ENCODE results near the gene CYP17A1. TPM values are rescaled to one million over a fixed set of nuclear protein-coding genes. Genes with fewer than 3 reads are reported as not detected.
A peak's percentile ranks its signal among the peaks of the same experiment; 100 is the strongest.

CYP17A1 gene
- total and polyA plus RNA-seq, 2 experiments from 2014 or later, result not detected

- no peaks in the 10 kb centered on the region for H4K20me1 ChIP-seq (ENCODE audit: insufficient read depth)
- no peaks in the 10 kb centered on the region for H3K27me3 ChIP-seq (replicated peaks; ENCODE audit: insufficient read depth)
- no peak overlapping the region for H3K9ac ChIP-seq
- H3F3A ChIP-seq (ENCODE audit: insufficient read depth), result peaks cover 4% of the 10 kb centered on the region; the same call in 1 of the 2 replicates
- no peak overlapping the region for H3K4me2 ChIP-seq (ENCODE audit: unreplicated experiment)
- H3K79me2 ChIP-seq (ENCODE audit: insufficient read depth), result no peaks in the 10 kb centered on the region
- peaks cover 15% of the 10 kb centered on the region for H3K4me1 ChIP-seq (ENCODE audit: insufficient read depth)
- no peaks in the 10 kb centered on the region for H3K9me2 ChIP-seq (ENCODE audit: insufficient read depth)
- peaks cover 18% of the 10 kb centered on the region; the same call in 1 of the 2 replicates for H3K36me3 ChIP-seq (ENCODE audit: low read depth)
- 94 to 96% methylated on average over 4 of the region's 4 CpGs for WGBS, 2 experiments (ENCODE audit: low coverage in 1 of 2, low lambda C conversion rate in 2 of 2, missing lambda C conversion rate in 2 of 2)
- in situ Hi-C loops (cut with MboI), result no loop called here
- no peaks in the 10 kb centered on the region for H3K9me3 ChIP-seq (ENCODE audit: low read depth)
- no peak for DNase-seq
- no peak for TF ChIP-seq EZH2 (IDR thresholded peaks at IDR 0.05; ENCODE audit: insufficient read depth, poor library complexity, severe bottlenecking)
- no peak for TF ChIP-seq EZH2phosphoT487 (IDR thresholded peaks at IDR 0.05; ENCODE audit: insufficient read depth, low read depth)
- H3K4me3 ChIP-seq, result no peak overlapping the region
- H3K27ac ChIP-seq, result no peak overlapping the region
- no peak overlapping the region for H2AFZ ChIP-seq
Observed at GRCh38 chr10:102817175-102817574, 20.0 kb downstream of the CYP17A1 start.

- H3F3A ChIP-seq (ENCODE audit: insufficient read depth), result peaks cover 4% of the 10 kb centered on the region; the same call in 1 of the 2 replicates
- peak overlapping the region; percentile 74 for H3K9ac ChIP-seq
- no peak overlapping the region for H3K4me3 ChIP-seq
- TF ChIP-seq EZH2phosphoT487 (IDR thresholded peaks at IDR 0.05; ENCODE audit: insufficient read depth, low read depth), result no peak
- no peak for TF ChIP-seq EZH2 (IDR thresholded peaks at IDR 0.05; ENCODE audit: insufficient read depth, poor library complexity, severe bottlenecking)
- peak overlapping the region; percentile 90 for H3K27ac ChIP-seq
- H3K9me3 ChIP-seq (ENCODE audit: low read depth), result no peaks in the 10 kb centered on the region
- no peaks in the 10 kb centered on the region for H3K27me3 ChIP-seq (replicated peaks; ENCODE audit: insufficient read depth)
- H3K4me1 ChIP-seq (ENCODE audit: insufficient read depth), result peaks cover 15% of the 10 kb centered on the region
- no peaks in the 10 kb centered on the region for H4K20me1 ChIP-seq (ENCODE audit: insufficient read depth)
- H3K4me2 ChIP-seq (ENCODE audit: unreplicated experiment), result peak overlapping the region; percentile 42
- DNase-seq, result peak; percentile 88
- H3K36me3 ChIP-seq (ENCODE audit: low read depth), result peaks cover 30% of the 10 kb centered on the region; the same call in 1 of the 2 replicates
- no peak overlapping the region for H2AFZ ChIP-seq
- WGBS, 2 experiments (ENCODE audit: low coverage in 1 of 2, low lambda C conversion rate in 2 of 2, missing lambda C conversion rate in 2 of 2), result 56 to 61% methylated on average over 12 of the region's 12 CpGs
- in situ Hi-C loops (cut with MboI), result no loop called here
- H3K9me2 ChIP-seq (ENCODE audit: insufficient read depth), result no peaks in the 10 kb centered on the region
- no peaks in the 10 kb centered on the region for H3K79me2 ChIP-seq (ENCODE audit: insufficient read depth)
Observed at GRCh38 chr10:102815790-102816549, 21.2 kb downstream of the CYP17A1 start.

DNA sequence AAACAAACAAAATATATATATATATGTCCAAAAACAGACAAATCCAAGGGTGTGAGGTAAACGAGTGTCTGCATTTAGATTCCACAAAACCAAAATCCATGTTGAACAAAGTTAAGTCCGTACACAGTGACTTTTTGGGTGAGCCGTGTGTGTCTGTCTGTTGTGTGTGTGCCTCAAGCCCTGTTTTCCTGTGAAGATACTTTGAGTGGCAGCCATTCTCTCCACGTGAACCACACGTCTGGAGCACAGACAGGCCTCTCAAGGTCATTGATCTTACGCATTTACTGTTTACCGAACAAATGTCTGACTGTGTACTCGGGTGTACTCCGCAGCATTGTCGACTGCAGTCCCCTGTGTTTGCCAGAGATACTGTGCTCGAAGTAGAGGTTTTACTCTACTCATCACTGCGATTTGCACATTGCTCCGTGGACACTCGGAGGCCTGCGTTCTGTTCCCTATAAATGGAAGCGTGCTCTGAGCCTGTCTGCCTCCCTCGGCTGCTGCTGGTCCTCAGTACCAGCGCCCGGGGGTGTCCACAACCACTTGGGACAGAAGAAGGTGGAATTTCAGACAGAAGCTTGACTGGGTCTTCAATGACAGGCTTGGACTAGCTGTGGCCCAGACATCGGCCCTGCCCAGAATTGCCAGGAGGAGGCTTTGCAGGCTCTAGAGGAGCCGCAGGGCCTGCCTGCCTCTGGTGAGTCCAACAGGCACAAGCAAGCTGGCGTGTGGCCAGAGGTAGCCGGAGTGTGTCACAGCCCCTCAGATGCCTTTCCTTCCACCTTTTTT lies 22.1 kb downstream of the CYP17A1 start:
- Histone ChIP-seq H2AFZ (no peak overlapping the region), H3K4me2 (ENCODE audit: unreplicated experiment) (no peak overlapping the region)
- in situ Hi-C loops (cut with MboI), result no loop called here

DNA sequence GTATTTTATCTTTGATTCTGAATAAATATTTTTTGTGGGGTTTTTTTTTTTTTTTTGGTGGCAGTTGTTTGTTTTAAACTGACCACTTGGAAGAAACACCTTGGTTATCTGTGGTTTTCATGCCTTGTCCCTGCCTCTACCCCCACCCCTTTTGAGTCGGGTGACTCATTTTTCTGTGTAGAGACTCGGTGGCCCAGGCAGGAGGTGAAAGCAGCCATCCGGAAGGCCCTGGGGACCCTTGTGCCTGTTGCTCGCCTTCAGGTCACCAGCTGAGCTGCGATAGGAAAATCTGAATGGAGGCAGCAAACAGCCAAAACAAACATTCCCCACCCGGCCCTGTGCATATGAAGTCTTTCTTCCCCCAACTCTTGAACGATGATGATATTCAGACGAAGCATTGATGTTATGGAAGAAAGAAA lies 22.8 kb downstream of the CYP17A1 start:
- 72 to 75% methylated on average over 8 of the region's 8 CpGs for WGBS, 2 experiments (ENCODE audit: low coverage in 1 of 2, low lambda C conversion rate in 2 of 2, missing lambda C conversion rate in 2 of 2)
- no peak overlapping the region for H3K4me2 ChIP-seq (ENCODE audit: unreplicated experiment)
- no peaks in the 10 kb centered on the region for H3K9me2 ChIP-seq (ENCODE audit: insufficient read depth)
- H2AFZ ChIP-seq, result no peak overlapping the region
- DNase-seq, result no peak
- H3K27me3 ChIP-seq (replicated peaks; ENCODE audit: insufficient read depth), result no peaks in the 10 kb centered on the region
- TF ChIP-seq EZH2phosphoT487 (IDR thresholded peaks at IDR 0.05; ENCODE audit: insufficient read depth, low read depth) (no peak), EZH2 (IDR thresholded peaks at IDR 0.05; ENCODE audit: insufficient read depth, poor library complexity, severe bottlenecking) (no peak)
- H3K79me2 ChIP-seq (ENCODE audit: insufficient read depth), result peaks cover 5% of the 10 kb centered on the region; the same call in 1 of the 2 replicates
- in situ Hi-C loops (cut with MboI), result no loop called here
- no peaks in the 10 kb centered on the region for H3K9me3 ChIP-seq (ENCODE audit: low read depth)
- no peak overlapping the region for H3K4me3 ChIP-seq
- no peak overlapping the region for H3K9ac ChIP-seq
- H3K4me1 ChIP-seq (ENCODE audit: insufficient read depth), result peaks cover 15% of the 10 kb centered on the region
- no peak overlapping the region for H3K27ac ChIP-seq
- H3F3A ChIP-seq (ENCODE audit: insufficient read depth), result peaks cover 4% of the 10 kb centered on the region; the same call in 1 of the 2 replicates
- H4K20me1 ChIP-seq (ENCODE audit: insufficient read depth), result no peaks in the 10 kb centered on the region
- peaks cover 33% of the 10 kb centered on the region; the same call in 1 of the 2 replicates for H3K36me3 ChIP-seq (ENCODE audit: low read depth)

More for the DNA sequence above, 22.1 kb downstream of the CYP17A1 start:
- peaks cover 33% of the 10 kb centered on the region; the same call in 1 of the 2 replicates for H3K36me3 ChIP-seq (ENCODE audit: low read depth)
- H3K4me3 ChIP-seq, result no peak overlapping the region
- DNase-seq, result peak; percentile 68
- peak overlapping the region; percentile 74 for H3K9ac ChIP-seq
- 83% methylated on average over 23 of the region's 23 CpGs for WGBS, 2 experiments (ENCODE audit: low coverage in 1 of 2, low lambda C conversion rate in 2 of 2, missing lambda C conversion rate in 2 of 2)
- H3K79me2 ChIP-seq (ENCODE audit: insufficient read depth), result no peaks in the 10 kb centered on the region
- TF ChIP-seq EZH2phosphoT487 (IDR thresholded peaks at IDR 0.05; ENCODE audit: insufficient read depth, low read depth) (no peak), EZH2 (IDR thresholded peaks at IDR 0.05; ENCODE audit: insufficient read depth, poor library complexity, severe bottlenecking) (no peak)
- no peaks in the 10 kb centered on the region for H3K9me3 ChIP-seq (ENCODE audit: low read depth)
- no peaks in the 10 kb centered on the region for H3K9me2 ChIP-seq (ENCODE audit: insufficient read depth)
- peaks cover 4% of the 10 kb centered on the region; the same call in 1 of the 2 replicates for H3F3A ChIP-seq (ENCODE audit: insufficient read depth)
- H4K20me1 ChIP-seq (ENCODE audit: insufficient read depth), result no peaks in the 10 kb centered on the region
- H3K27ac ChIP-seq, result peak overlapping the region; percentile 90
- no peaks in the 10 kb centered on the region for H3K27me3 ChIP-seq (replicated peaks; ENCODE audit: insufficient read depth)
- peaks cover 15% of the 10 kb centered on the region for H3K4me1 ChIP-seq (ENCODE audit: insufficient read depth)
